ENCODE results near the gene HNRNPU. TPM values are rescaled to one million over a fixed set of nuclear protein-coding genes. Genes with fewer than 3 reads are reported as not detected.

The HNRNPU gene
- total RNA-seq, 1 experiment from 2014 or later, result 628 TPM

GRCh38 chr1:244862699-244863490 lies 1.4 kb downstream of the HNRNPU start:
- peak; percentile 89 for DNase-seq (ENCODE audit: low spot score)

- peak; percentile 37 for DNase-seq (ENCODE audit: low spot score)
Observed at GRCh38 chr1:244862354-244862698, 2.0 kb downstream of the HNRNPU start.

- DNase-seq (ENCODE audit: low spot score), result no peak
Observed at GRCh38 chr1:244861683-244862082, 2.7 kb downstream of the HNRNPU start.

GRCh38 chr1:244860914-244861610 lies 3.3 kb downstream of the HNRNPU start:
- DNase-seq (ENCODE audit: low spot score), result no peak

GRCh38 chr1:244860078-244860477 lies 4.3 kb downstream of the HNRNPU start:
- no peak for DNase-seq (ENCODE audit: low spot score)

GRCh38 chr1:244858357-244858756 lies 6.0 kb downstream of the HNRNPU start:
- DNase-seq (ENCODE audit: low spot score), result no peak

GRCh38 chr1:244857761-244858160 lies 6.6 kb downstream of the HNRNPU start:
- DNase-seq (ENCODE audit: low spot score), result no peak

GRCh38 chr1:244854865-244855578 lies 9.3 kb downstream of the HNRNPU start:
- DNase-seq (ENCODE audit: low spot score), result no peak

- DNase-seq (ENCODE audit: low spot score), result no peak
Observed at GRCh38 chr1:244854166-244854565, 10.2 kb downstream of the HNRNPU start.

GRCh38 chr1:244852694-244853093 lies 11.6 kb downstream of the HNRNPU start:
- DNase-seq (ENCODE audit: low spot score), result no peak

GRCh38 chr1:244851546-244852231 lies 12.7 kb downstream of the HNRNPU start:
- DNase-seq (ENCODE audit: low spot score), result no peak

GRCh38 chr1:244850896-244851295 lies 13.4 kb downstream of the HNRNPU start:
- DNase-seq (ENCODE audit: low spot score), result no peak

GRCh38 chr1:244850099-244850852 lies 14.1 kb downstream of the HNRNPU start:
- no peak for DNase-seq (ENCODE audit: low spot score)

GRCh38 chr1:244849189-244849866 lies 15.0 kb downstream of the HNRNPU start:
- DNase-seq (ENCODE audit: low spot score), result no peak

GRCh38 chr1:244846653-244847052 lies 17.7 kb downstream of the HNRNPU start:
- no peak for DNase-seq (ENCODE audit: low spot score)

GRCh38 chr1:244844155-244845121 lies 19.9 kb downstream of the HNRNPU start:
- DNase-seq (ENCODE audit: low spot score), result no peak

- DNase-seq (ENCODE audit: low spot score), result no peak
Observed at GRCh38 chr1:244843148-244843978, 21.0 kb downstream of the HNRNPU start.

GRCh38 chr1:244841273-244841927 lies 22.9 kb downstream of the HNRNPU start:
- DNase-seq (ENCODE audit: low spot score), result no peak
